Epithelial cell of alveolus of lung (primary cell): ENCODE results near the gene PCGF6. TPM values are rescaled to one million over a fixed set of nuclear protein-coding genes. Genes with fewer than 3 reads are reported as not detected.

Source experiments
- total RNA-seq: library from RNA; depleted of rRNA; stranded (reverse); fragments of >200 nt; gene quantifications from 2 replicates; pipeline ENCODE4 v1.2.1, GENCODE V29; 2015

Gene PCGF6, protein sequence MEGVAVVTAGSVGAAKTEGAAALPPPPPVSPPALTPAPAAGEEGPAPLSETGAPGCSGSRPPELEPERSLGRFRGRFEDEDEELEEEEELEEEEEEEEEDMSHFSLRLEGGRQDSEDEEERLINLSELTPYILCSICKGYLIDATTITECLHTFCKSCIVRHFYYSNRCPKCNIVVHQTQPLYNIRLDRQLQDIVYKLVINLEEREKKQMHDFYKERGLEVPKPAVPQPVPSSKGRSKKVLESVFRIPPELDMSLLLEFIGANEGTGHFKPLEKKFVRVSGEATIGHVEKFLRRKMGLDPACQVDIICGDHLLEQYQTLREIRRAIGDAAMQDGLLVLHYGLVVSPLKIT
- 9.8 and 11.8 TPM in 2 replicates for total RNA-seq

DNA sequence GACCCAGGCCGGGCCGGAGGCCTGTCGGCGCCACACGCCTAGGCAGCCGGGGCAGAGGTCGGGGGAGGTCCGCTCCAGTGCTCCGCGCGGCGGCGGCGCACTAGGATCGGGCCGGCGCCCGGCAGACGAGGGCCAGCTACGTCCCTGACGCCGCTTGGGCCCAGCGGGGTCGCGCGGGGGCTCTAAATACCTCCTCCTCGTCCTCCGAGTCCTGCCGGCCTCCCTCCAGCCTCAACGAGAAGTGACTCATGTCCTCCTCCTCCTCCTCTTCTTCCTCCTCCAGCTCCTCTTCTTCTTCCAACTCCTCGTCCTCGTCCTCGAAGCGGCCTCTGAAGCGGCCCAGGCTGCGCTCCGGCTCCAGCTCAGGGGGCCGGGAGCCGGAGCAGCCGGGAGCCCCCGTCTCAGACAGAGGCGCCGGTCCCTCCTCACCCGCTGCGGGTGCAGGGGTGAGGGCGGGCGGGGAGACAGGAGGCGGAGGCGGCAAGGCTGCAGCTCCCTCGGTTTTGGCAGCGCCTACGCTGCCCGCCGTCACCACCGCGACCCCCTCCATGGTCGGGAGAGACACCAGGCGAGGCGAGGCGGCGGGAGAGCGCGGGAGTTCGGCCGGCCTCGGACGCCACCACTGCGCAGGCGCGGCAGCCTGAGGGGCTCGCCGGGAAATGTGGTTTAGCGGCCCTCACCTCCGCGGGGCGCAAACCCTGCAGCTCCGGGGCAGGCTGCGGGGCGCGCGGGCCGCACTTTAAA, at the start of gene PCGF6:
PCGF6 (minus strand) TSS at position 624 of the 744 bp plus-strand sequence; CDS start at position 550, 74 bp downstream.

DNA sequence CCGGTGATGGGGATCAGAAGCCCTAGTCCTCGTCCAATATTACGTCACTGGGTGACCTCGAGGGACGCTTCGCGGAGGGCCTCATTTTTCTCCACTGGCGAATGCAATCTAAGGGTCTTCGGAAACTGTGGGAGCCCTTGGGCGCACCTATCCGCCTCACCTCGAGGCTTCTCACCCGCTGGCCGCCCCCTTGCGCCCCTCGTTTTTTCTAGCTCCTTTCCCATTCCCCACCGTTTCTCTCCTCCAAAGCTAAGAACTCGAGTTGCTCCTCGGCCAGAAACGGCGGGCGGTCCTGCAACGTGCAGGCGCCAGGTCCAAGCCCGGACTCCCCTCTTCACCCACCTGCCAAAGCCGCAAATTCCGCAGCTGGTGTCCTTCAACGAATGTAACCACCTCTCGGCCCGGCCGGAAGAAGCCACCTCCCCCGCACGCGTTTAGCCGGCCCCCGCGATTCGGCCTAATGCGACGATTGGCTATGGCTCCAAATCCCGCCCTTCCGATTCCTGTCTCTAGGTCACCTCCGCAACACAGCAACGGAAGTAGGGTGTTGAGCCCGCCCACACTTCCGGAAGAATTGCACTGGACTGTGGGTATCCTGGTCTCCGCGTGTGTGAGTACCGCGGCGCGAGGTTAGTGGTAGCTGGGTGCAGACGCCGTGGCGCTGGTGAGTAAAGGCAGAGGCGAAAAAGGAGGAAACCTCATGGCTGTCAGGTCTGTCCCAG, 45.3 kb upstream of the PCGF6 start, which contains the start of the genes ATP5MK and PDCD11:
ATP5MK (minus strand) TSS at position 409 of the 722 bp plus-strand sequence. CDS start 4,018 bp downstream, outside the sequence.
PDCD11 (plus strand) TSS at position 560 of the 722 bp plus-strand sequence. CDS start 1,801 bp downstream, outside the sequence.

DNA sequence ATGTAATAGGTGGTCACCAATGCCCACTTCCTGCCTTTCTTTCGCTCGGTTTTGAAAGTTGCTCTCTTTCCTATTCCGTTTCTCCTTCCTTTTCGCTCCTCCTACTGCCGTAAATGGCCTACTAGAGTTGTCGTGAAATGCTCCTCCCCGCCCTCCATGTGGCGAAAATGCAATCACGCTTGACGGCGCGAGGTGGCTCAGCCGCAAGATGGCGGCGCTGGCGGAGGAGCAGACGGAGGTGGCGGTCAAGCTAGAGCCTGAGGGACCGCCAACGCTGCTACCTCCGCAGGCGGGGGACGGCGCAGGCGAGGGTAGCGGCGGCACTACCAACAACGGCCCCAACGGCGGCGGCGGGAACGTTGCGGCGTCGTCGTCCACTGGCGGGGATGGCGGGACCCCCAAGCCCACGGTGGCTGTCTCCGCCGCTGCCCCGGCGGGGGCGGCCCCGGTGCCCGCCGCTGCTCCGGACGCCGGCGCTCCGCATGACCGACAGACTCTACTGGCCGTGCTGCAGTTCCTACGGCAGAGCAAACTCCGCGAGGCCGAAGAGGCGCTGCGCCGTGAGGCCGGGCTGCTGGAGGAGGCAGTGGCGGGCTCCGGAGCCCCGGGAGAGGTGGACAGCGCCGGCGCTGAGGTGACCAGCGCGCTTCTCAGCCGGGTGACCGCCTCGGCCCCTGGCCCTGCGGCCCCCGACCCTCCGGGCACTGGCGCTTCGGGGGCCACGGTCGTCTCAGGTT, 17.0 kb upstream of the PCGF6 start, which contains the start of gene TAF5:
TAF5 (plus strand) TSS at position 195 of the 737 bp plus-strand sequence; CDS start at position 209, 14 bp downstream.

DNA sequence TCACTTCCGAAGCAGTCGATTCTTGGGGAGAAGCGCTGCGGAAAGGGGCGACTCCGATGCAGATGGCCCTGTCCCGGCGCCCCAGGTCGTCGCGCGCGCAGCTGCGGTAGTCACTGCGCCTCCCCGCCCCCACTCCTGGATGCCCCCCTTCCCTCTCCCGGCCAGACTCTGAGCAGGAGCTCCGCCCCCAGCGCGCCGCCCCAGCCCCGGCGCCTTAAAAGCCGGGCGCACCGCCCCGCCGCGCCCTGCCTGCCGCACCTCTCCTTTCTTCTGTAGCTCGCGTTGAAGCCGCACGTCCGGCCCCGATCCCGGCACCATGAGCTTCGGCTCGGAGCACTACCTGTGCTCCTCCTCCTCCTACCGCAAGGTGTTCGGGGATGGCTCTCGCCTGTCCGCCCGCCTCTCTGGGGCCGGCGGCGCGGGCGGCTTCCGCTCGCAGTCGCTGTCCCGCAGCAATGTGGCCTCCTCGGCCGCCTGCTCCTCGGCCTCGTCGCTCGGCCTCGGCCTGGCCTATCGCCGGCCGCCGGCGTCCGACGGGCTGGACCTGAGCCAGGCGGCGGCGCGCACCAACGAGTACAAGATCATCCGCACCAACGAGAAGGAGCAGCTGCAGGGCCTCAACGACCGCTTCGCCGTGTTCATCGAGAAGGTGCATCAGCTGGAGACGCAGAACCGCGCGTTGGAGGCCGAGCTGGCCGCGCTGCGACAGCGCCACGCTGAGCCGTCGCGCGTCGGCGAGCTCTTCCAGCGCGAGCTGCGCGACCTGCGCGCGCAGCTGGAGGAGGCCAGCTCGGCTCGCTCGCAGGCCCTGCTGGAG, 73.8 kb downstream of the PCGF6 start, which contains the start of gene INA:
INA (plus strand) TSS at position 243 of the 817 bp plus-strand sequence; CDS start at position 317, 74 bp downstream.

Other genes with a start within 250 kb of the PCGF6 start
- gene NT5C2, start 157.9 kb downstream of the PCGF6 start, total RNA-seq = 28.3 and 42.6 TPM in 2 replicates
- gene RPEL1, start 105.3 kb downstream of the PCGF6 start, total RNA-seq = 0.13 TPM in 1 of 2 replicates, not detected in the other
- gene INA, start 74.0 kb downstream of the PCGF6 start, total RNA-seq = 1.1 and 3.4 TPM in 2 replicates
- 3.3 and 4.4 TPM in 2 replicates for gene TAF5, start 16.8 kb upstream of the PCGF6 start, total RNA-seq
- gene ATP5MK, start 45.3 kb upstream of the PCGF6 start, total RNA-seq = 211 and 238 TPM in 2 replicates
- gene PDCD11, start 45.5 kb upstream of the PCGF6 start, total RNA-seq = 16.8 and 26.8 TPM in 2 replicates
- gene CALHM2, start 101.2 kb upstream of the PCGF6 start, total RNA-seq = 20.2 and 23.6 TPM in 2 replicates
- not detected in 2 replicates for gene CALHM1, start 107.8 kb upstream of the PCGF6 start, total RNA-seq
- gene CALHM3, start 128.1 kb upstream of the PCGF6 start, total RNA-seq = not detected in 2 replicates
- 0.13 TPM in 1 of 2 replicates, not detected in the other for gene NEURL1, start 142.6 kb upstream of the PCGF6 start, total RNA-seq